H54 (cell line): ENCODE data around the gene ZNF586.

Source experiments
- DNase-seq: peaks from one replicate; pipeline ENCODE4 v3.0.0; 2011; ENCODE audit warnings: low spot score, mixed read lengths; ENCODE audit not compliant: insufficient read length
- FAIRE-seq: peaks from 3 replicates; lab custom pipeline; 2011; peaks lifted over from hg19 to GRCh38; lab: Jason Lieb, UNC
- POLR2A ChIP-seq: IDR thresholded peaks from 2 replicates; pipeline ENCODE4 v1.6.1; 2011; ENCODE audit warnings: low read depth, mild to moderate bottlenecking, low read length

The ZNF586 gene

DNA sequence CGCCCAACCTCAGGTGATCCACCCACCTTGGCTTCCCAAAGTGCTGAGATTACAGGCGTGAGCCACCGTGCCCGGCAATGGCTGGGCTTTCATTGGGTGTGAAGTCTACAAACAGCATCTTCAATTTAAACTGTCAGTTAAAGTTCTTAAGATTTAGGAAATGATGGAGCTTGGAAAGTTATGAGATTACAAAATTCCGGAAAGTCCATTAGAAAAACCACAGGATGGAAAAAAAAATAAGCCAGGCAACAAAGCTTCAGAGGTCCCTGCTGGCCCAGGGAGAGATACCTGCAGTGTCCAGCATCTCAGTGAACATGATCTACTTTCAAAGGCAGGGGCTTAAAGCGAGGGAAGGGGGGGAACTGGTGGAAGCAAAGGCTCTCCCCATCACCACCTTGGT lies 56.0 kb downstream of the ZNF586 start:
- no peak for DNase-seq
- no peak for TF ChIP-seq POLR2A

DNA sequence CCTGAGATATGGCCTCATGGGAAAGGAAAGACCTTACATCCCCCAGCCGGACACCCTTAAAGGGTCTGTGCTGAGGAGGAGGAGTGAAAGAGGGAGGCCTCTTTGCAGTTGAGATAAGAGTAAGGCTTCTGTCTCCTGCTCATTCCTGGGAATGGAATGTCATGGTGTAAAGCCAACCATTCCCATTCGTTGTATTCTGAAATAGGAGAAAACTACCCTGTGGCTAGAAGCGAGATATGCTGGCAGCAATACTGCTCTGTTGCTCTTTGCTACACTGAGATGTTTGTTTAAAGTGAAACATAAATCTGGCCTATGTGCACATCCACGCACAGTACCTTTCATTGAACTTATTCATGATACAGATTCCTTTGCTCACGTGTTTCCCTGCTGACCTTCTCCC lies 59.8 kb downstream of the ZNF586 start:
- no peak for DNase-seq
- TF ChIP-seq POLR2A: no peak
- no peak for FAIRE-seq

More for the DNA sequence above, 56.0 kb downstream of the ZNF586 start:
- FAIRE-seq: no peak

- FAIRE-seq (no peak), DNase-seq (no peak)
- TF ChIP-seq POLR2A: no peak
Observed at GRCh38 chr19:57830071-57830602, 60.7 kb downstream of the ZNF586 start, which contains the start of gene ZNF587B. ZNF587B (plus strand) TSS chr19:57830299; CDS start chr19:57830529, 230 bp downstream.
